NCI-H2081 (cell line): ENCODE data around the gene HIP1.
"Not testable (repeated sequence)": the region's sequence is repeated elsewhere in the genome, so short reads cannot be mapped to it uniquely, and the experiment has no call there.

Experiments
- DNase-seq, 2 experiments: peaks; one replicate each; lab custom pipeline; 2025; lab: John Stamatoyannopoulos, UW

Gene HIP1

DNA sequence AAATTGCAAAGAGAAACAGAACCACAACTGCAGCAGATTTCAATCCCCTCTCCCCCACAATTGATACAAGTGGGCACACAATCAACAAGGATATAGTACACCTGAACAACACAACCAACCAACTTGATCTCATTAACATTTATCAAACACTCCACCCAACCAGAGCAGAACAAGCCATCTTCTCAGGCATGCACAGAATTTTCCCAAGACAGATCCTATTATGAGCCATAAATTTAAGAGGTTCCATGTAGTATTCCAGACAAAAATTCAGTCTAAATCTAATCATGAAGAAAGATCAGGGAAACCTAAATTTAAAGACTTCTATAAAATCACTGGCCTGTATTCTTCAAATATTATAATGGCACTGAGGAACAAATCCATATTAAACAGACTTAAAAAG is 217.0 kb downstream of the HIP1 start:
- DNase-seq: not testable (repeated sequence)

DNA sequence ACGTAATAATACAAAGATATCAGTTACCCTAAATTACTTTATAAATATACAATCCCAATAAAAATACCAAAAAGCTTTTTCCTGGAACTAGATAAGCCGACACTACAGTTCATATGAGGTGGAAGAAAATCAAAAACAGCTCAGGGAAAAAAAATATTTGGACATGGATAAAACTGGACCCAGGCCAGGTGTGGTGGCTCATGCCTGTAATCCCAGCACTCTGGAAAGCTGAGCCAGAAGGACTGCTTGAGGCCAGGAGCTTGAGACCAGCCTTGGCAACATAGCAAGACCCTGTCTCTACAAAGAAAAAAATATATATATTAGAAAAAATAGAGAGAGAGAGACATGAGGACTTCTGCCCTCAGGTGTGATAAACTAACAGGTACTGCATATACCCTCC is 219.9 kb downstream of the HIP1 start:
- DNase-seq: not testable (repeated sequence)

- DNase-seq: not testable (repeated sequence)
Observed at GRCh38 chr7:75509033-75509432, 229.7 kb downstream of the HIP1 start.

GRCh38 chr7:75492020-75492419 is 246.7 kb downstream of the HIP1 start, which contains the start of gene SPDYE5:
Gene SPDYE5, plus strand, starts transcription at chr7:75492320. Its CDS starts 1,728 bp downstream, at chr7:75494048.
- DNase-seq: not testable (repeated sequence)

DNA sequence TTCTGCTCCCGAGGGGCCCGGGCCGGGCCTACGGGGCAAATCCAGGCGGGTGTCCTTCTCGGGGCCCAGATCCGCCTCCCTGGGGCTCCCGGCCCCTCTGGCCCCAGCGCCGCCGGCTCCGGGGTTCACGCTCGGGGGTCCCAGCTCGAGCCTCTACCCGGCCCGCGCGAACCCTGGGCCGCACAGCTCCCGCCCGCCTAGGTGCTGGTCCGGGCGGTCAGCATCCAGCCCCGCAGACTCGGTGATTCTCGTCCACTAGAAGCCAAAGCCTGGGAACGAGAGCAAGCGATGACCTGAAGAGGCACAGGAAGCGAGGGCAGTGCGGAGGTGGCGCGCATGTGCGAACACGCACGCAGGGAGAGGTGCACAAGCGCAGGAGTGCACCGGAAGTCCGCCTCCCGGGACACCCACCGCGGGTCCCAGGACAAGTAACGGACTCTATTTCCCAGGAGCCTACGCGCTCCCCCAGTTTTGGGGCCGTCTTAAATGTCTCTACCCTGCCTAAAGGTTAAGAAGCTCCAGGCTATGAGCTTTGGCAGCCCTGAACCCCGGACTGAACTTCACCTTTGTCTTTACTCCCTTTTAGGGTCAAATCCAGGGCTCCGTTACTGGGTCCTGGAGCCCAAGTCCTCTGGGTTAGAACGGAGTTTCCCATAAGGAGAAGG is 252.6 kb downstream of the HIP1 start, which contains the start of gene POM121C:
Gene POM121C (minus strand): TSS at position 321 of the 665 bp plus-strand sequence. CDS start 44,803 bp downstream, outside the sequence.
- peak; percentile 90 to 92 for DNase-seq

DNA sequence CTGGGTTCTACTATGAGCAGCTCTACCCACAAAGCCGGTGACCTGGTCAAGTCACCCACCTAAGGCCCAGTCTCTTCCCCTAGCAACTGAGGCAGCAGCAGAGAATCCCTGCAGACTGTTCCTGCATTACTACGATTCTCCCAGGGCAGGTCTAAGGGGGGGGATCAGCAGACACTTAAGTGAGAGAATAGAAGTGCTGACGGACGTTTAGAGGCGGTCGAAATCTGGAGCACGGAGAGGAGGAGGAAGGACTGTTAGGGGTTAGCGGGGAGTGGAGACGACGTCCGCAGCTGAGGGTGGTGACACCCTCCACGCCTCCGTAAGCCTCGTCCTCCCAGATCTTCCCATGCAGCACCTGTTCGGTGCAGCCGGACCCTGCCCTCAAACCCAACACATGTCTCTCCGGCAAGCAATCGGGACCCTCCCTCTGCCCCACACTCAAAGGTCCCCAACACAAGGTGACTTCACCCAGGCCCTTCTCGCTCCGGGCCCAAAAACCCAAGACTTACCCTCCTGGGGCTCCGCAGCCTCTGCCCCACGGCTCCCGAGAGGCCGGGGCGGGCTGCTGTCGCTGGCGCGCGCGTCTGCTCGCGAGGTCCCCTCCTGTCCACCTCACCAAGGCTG is 253.3 kb downstream of the HIP1 start:
- DNase-seq: not testable (repeated sequence)
